Measurements from ENCODE around the gene BCL2. TPM values are rescaled to one million over a fixed set of nuclear protein-coding genes. Genes with fewer than 3 reads are reported as not detected.

The BCL2 gene
- total RNA-seq, 1 donor from 2014 or later = 81.3 TPM

- DNase-seq = no peak
- intact Hi-C loops (cut with micrococcal nuclease) = no loop called here
- Mint-ChIP-seq H3K9me3 (no peaks in the 10 kb centered on the region), H3K27ac (peak overlapping the region; percentile 98), H3K4me3 (peak overlapping the region; percentile 81), H3K4me1 (peaks cover 78% of the 10 kb centered on the region), H3K27me3 (no peaks in the 10 kb centered on the region), H3K36me3 (ENCODE audit: low read depth) (peaks cover 73% of the 10 kb centered on the region)
Observed at GRCh38 chr18:63297687-63298399, 21.7 kb downstream of the BCL2 start.

- intact Hi-C loops (cut with micrococcal nuclease) = loop anchor here (5.0 kb wide), 1 partner anchor 37 kb away; no protein-coding TSS in a partner anchor
Observed at GRCh38 chr18:63293935-63294334, 25.6 kb downstream of the BCL2 start.

GRCh38 chr18:63292831-63293683 is 26.5 kb downstream of the BCL2 start:
- Mint-ChIP-seq H3K36me3 (ENCODE audit: low read depth) (peaks cover 66% of the 10 kb centered on the region), H3K27me3 (no peaks in the 10 kb centered on the region), H3K9me3 (no peaks in the 10 kb centered on the region), H3K4me1 (peaks cover 62% of the 10 kb centered on the region), H3K27ac (peak overlapping the region; percentile 83), H3K4me3 (peak overlapping the region; percentile 56)
- no peak for DNase-seq
- intact Hi-C loops (cut with micrococcal nuclease) = loop anchor here (5.0 kb wide), 1 partner anchor 36 kb away; no protein-coding TSS in a partner anchor

More at GRCh38 chr18:63293935-63294334, 25.6 kb downstream of the BCL2 start:
- H3K27me3 Mint-ChIP-seq = no peaks in the 10 kb centered on the region
- peaks cover 73% of the 10 kb centered on the region for H3K36me3 Mint-ChIP-seq (ENCODE audit: low read depth)
- no peak for DNase-seq
- H3K27ac Mint-ChIP-seq = peak overlapping the region; percentile 83
- no peaks in the 10 kb centered on the region for H3K9me3 Mint-ChIP-seq
- peak overlapping the region; percentile 58 for H3K4me3 Mint-ChIP-seq
- H3K4me1 Mint-ChIP-seq = peaks cover 70% of the 10 kb centered on the region

- Mint-ChIP-seq H3K9me3 (no peaks in the 10 kb centered on the region), H3K4me3 (peak overlapping the region; percentile 57), H3K36me3 (ENCODE audit: low read depth) (peaks cover 57% of the 10 kb centered on the region), H3K27ac (peak overlapping the region; percentile 88), H3K27me3 (no peaks in the 10 kb centered on the region), H3K4me1 (peaks cover 58% of the 10 kb centered on the region)
- intact Hi-C loops (cut with micrococcal nuclease) = loop anchor here (2.0 to 5.0 kb wide), 3 partner anchors 22 to 78 kb away; no protein-coding TSS in a partner anchor
- no peak for DNase-seq
Observed at GRCh38 chr18:63291278-63291677, 28.3 kb downstream of the BCL2 start.

GRCh38 chr18:63290821-63291200 is 28.8 kb downstream of the BCL2 start:
- Mint-ChIP-seq H3K36me3 (ENCODE audit: low read depth) (peaks cover 59% of the 10 kb centered on the region), H3K27me3 (no peaks in the 10 kb centered on the region), H3K27ac (peak overlapping the region; percentile 88), H3K4me3 (peak overlapping the region; percentile 57), H3K4me1 (peaks cover 58% of the 10 kb centered on the region), H3K9me3 (no peaks in the 10 kb centered on the region)
- DNase-seq = peak; percentile 79
- intact Hi-C loops (cut with micrococcal nuclease) = loop anchor here (1.0 to 5.0 kb wide), 5 partner anchors 9 to 132 kb away; no protein-coding TSS in a partner anchor

- DNase-seq = no peak
- Mint-ChIP-seq H3K4me3 (peak overlapping the region; percentile 57), H3K9me3 (no peaks in the 10 kb centered on the region), H3K27ac (peak overlapping the region; percentile 88), H3K4me1 (peaks cover 57% of the 10 kb centered on the region), H3K36me3 (ENCODE audit: low read depth) (peaks cover 59% of the 10 kb centered on the region), H3K27me3 (no peaks in the 10 kb centered on the region)
- intact Hi-C loops (cut with micrococcal nuclease) = loop anchor here (1.0 to 5.0 kb wide), 5 partner anchors 10 to 131 kb away; no protein-coding TSS in a partner anchor
Observed at GRCh38 chr18:63290166-63290820, 29.3 kb downstream of the BCL2 start.

- peaks cover 54% of the 10 kb centered on the region for H3K36me3 Mint-ChIP-seq (ENCODE audit: low read depth)
- intact Hi-C loops (cut with micrococcal nuclease) = no loop called here
- H3K9me3 Mint-ChIP-seq = no peaks in the 10 kb centered on the region
- H3K4me1 Mint-ChIP-seq = peaks cover 64% of the 10 kb centered on the region
- no peak overlapping the region for H3K27ac Mint-ChIP-seq
- no peak for DNase-seq
- no peak overlapping the region for H3K4me3 Mint-ChIP-seq
- no peaks in the 10 kb centered on the region for H3K27me3 Mint-ChIP-seq
Observed at GRCh38 chr18:63288311-63288710, 31.3 kb downstream of the BCL2 start.

- Mint-ChIP-seq H3K36me3 (ENCODE audit: low read depth) (peaks cover 51% of the 10 kb centered on the region), H3K27me3 (no peaks in the 10 kb centered on the region), H3K27ac (no peak overlapping the region), H3K9me3 (no peaks in the 10 kb centered on the region), H3K4me1 (peaks cover 60% of the 10 kb centered on the region), H3K4me3 (no peak overlapping the region)
- intact Hi-C loops (cut with micrococcal nuclease) = loop anchor here (1.0 kb wide), 1 partner anchor 8 kb away; no protein-coding TSS in a partner anchor
- DNase-seq = no peak
Observed at GRCh38 chr18:63287691-63288220, 31.8 kb downstream of the BCL2 start.

GRCh38 chr18:63286926-63287325 is 32.6 kb downstream of the BCL2 start:
- Mint-ChIP-seq H3K9me3 (no peaks in the 10 kb centered on the region), H3K4me3 (no peak overlapping the region), H3K27me3 (no peaks in the 10 kb centered on the region), H3K27ac (no peak overlapping the region), H3K4me1 (peaks cover 55% of the 10 kb centered on the region), H3K36me3 (ENCODE audit: low read depth) (peaks cover 48% of the 10 kb centered on the region)
- intact Hi-C loops (cut with micrococcal nuclease) = loop anchor here (1.0 kb wide), 1 partner anchor 8 kb away; no protein-coding TSS in a partner anchor
- peak; percentile 42 for DNase-seq

- H3K4me3 Mint-ChIP-seq = no peak overlapping the region
- peak overlapping the region; percentile 74 for H3K27ac Mint-ChIP-seq
- H3K9me3 Mint-ChIP-seq = peaks cover 3% of the 10 kb centered on the region
- peak; percentile 48 for DNase-seq
- no peaks in the 10 kb centered on the region for H3K27me3 Mint-ChIP-seq
- H3K36me3 Mint-ChIP-seq (ENCODE audit: low read depth) = peaks cover 46% of the 10 kb centered on the region
- peaks cover 50% of the 10 kb centered on the region for H3K4me1 Mint-ChIP-seq
- intact Hi-C loops (cut with micrococcal nuclease) = no loop called here
Observed at GRCh38 chr18:63284827-63285733, 34.5 kb downstream of the BCL2 start.

- H3K27ac Mint-ChIP-seq = peak overlapping the region; percentile 10
- no peak overlapping the region for H3K4me3 Mint-ChIP-seq
- no peaks in the 10 kb centered on the region for H3K27me3 Mint-ChIP-seq
- H3K36me3 Mint-ChIP-seq (ENCODE audit: low read depth) = peaks cover 46% of the 10 kb centered on the region
- peaks cover 49% of the 10 kb centered on the region for H3K4me1 Mint-ChIP-seq
- intact Hi-C loops (cut with micrococcal nuclease) = no loop called here
- DNase-seq = no peak
- H3K9me3 Mint-ChIP-seq = peaks cover 3% of the 10 kb centered on the region
Observed at GRCh38 chr18:63284173-63284799, 35.3 kb downstream of the BCL2 start.

Measured in activated CD4-positive, alpha-beta T cell treated with anti-CD3 and anti-CD28 coated beads, Interleukin-2, amount 10 ng/mL, durations not matched to agents 24 days and 14 days (primary cell).